Measurements from ENCODE around the gene WFDC1.

DNA sequence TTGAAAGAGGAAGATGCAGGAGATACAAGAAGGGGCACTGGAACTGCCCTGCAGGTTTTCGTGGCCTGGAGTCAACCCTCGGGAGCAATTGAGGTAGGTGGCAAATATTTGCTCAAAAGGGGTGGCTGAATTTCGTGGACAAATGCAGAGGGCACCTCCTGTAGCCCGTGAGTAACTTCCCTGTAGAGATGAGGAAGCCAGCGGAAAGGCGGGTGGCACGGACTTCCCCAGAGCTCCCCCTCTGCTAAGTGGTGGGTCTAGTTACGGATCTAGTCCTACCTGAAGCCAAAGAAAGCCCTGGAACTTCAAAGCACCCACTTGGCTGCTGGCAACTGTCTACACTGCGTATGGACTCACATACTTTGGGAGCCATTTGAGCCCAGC, 72.6 kb downstream of the WFDC1 start:
- TF ChIP-seq CTCF (conservative IDR thresholded peaks at IDR 0.05; ENCODE audit: low read depth in 2 of 2) (no peak), EZH2 (IDR thresholded peaks at IDR 0.05; ENCODE audit: low read depth, unreplicated experiment) (no peak), CREB1 (CRISPR knock-in tag; IDR thresholded peaks at IDR 0.05; ENCODE audit: low read depth) (no peak), POLR2AphosphoS5 (IDR thresholded peaks at IDR 0.05; ENCODE audit: low read depth) (no peak), JUNB (IDR thresholded peaks at IDR 0.05; ENCODE audit: unreplicated experiment) (no peak), EZH2phosphoT487 (IDR thresholded peaks at IDR 0.05; ENCODE audit: unreplicated experiment) (no peak), ZNF114 (CRISPR knock-in tag; IDR thresholded peaks at IDR 0.05) (no peak), ETS1 (IDR thresholded peaks at IDR 0.05) (no peak), STAT1 (IDR thresholded peaks at IDR 0.05; ENCODE audit: unreplicated experiment) (no peak)
- TF ChIP-seq, protein P1, sequence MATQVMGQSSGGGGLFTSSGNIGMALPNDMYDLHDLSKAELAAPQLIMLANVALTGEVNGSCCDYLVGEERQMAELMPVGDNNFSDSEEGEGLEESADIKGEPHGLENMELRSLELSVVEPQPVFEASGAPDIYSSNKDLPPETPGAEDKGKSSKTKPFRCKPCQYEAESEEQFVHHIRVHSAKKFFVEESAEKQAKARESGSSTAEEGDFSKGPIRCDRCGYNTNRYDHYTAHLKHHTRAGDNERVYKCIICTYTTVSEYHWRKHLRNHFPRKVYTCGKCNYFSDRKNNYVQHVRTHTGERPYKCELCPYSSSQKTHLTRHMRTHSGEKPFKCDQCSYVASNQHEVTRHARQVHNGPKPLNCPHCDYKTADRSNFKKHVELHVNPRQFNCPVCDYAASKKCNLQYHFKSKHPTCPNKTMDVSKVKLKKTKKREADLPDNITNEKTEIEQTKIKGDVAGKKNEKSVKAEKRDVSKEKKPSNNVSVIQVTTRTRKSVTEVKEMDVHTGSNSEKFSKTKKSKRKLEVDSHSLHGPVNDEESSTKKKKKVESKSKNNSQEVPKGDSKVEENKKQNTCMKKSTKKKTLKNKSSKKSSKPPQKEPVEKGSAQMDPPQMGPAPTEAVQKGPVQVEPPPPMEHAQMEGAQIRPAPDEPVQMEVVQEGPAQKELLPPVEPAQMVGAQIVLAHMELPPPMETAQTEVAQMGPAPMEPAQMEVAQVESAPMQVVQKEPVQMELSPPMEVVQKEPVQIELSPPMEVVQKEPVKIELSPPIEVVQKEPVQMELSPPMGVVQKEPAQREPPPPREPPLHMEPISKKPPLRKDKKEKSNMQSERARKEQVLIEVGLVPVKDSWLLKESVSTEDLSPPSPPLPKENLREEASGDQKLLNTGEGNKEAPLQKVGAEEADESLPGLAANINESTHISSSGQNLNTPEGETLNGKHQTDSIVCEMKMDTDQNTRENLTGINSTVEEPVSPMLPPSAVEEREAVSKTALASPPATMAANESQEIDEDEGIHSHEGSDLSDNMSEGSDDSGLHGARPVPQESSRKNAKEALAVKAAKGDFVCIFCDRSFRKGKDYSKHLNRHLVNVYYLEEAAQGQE (IDR thresholded peaks at IDR 0.05; ENCODE audit: unreplicated experiment), result no peak
